Activated CD4-positive, alpha-beta T cell treated with anti-CD3 and anti-CD28 coated beads, Interleukin-10, Interleukin-2, amounts not matched to agents 100 ng/mL and 50 ng/mL, durations not matched to agents 16 hours and 8 hours (primary cell): ENCODE results near the gene UPK3A.
"Not testable (repeated sequence)": the region's sequence is repeated elsewhere in the genome, so short reads cannot be mapped to it uniquely, and the experiment has no call there.

ENCODE experiments used
- DNase-seq: peaks from one replicate; pipeline ENCODE4 v3.0.0-alpha.2; 2020

UPK3A gene

GRCh38 chr22:45284705-45285262 is at the start of gene UPK3A:
Gene UPK3A (plus strand): TSS chr22:45284949. CDS start chr22:45285014, 65 bp downstream.
- peak; percentile 43 for DNase-seq

GRCh38 chr22:45235101-45235777 is 49.5 kb upstream of the UPK3A start:
- DNase-seq: no peak

- DNase-seq: no peak
Measured at GRCh38 chr22:45235851-45236342, 48.9 kb upstream of the UPK3A start.

- no peak for DNase-seq
Measured at GRCh38 chr22:45237065-45237990, 47.4 kb upstream of the UPK3A start.

GRCh38 chr22:45238076-45238956 is 46.4 kb upstream of the UPK3A start:
- DNase-seq: no peak

- DNase-seq: no peak
Measured at GRCh38 chr22:45238957-45239680, 45.6 kb upstream of the UPK3A start.

GRCh38 chr22:45239681-45240051 is 45.1 kb upstream of the UPK3A start:
- DNase-seq: no peak

GRCh38 chr22:45240104-45240809 is 44.5 kb upstream of the UPK3A start:
- DNase-seq: peak; percentile 19

GRCh38 chr22:45240810-45241631 is 43.7 kb upstream of the UPK3A start, which contains the start of gene KIAA0930:
Gene KIAA0930 (minus strand): TSS chr22:45240894. CDS start chr22:45240703, 191 bp downstream.
- peak; percentile 82 for DNase-seq

GRCh38 chr22:45242778-45243191 is 42.0 kb upstream of the UPK3A start:
- no peak for DNase-seq

GRCh38 chr22:45244916-45245315 is 39.8 kb upstream of the UPK3A start:
- DNase-seq: no peak

GRCh38 chr22:45246060-45246985 is 38.4 kb upstream of the UPK3A start:
- DNase-seq: no peak

GRCh38 chr22:45248832-45249561 is 35.8 kb upstream of the UPK3A start:
- peak; percentile 14 for DNase-seq

- DNase-seq: no peak
Measured at GRCh38 chr22:45251825-45252224, 32.9 kb upstream of the UPK3A start.

GRCh38 chr22:45253039-45253641 is 31.6 kb upstream of the UPK3A start:
- DNase-seq: no peak

GRCh38 chr22:45254388-45254787 is 30.4 kb upstream of the UPK3A start:
- DNase-seq: peak; percentile 43

- peak; percentile 81 for DNase-seq
Measured at GRCh38 chr22:45254789-45255278, 29.9 kb upstream of the UPK3A start.

GRCh38 chr22:45257941-45258340 is 26.8 kb upstream of the UPK3A start:
- DNase-seq: not testable (repeated sequence)
